ENCODE data around the gene PCDHGA6.
A peak's percentile ranks its signal among the peaks of the same experiment; 100 is the strongest.
"Not testable (repeated sequence)": the region's sequence is repeated elsewhere in the genome, so short reads cannot be mapped to it uniquely, and the experiment has no call there.

Gene PCDHGA6

GRCh38 chr5:141388661-141389060 is 15.0 kb downstream of the PCDHGA6 start:
- no peak for TF ChIP-seq CTCF (IDR thresholded peaks at IDR 0.05; ENCODE audit: extremely low read depth, insufficient read depth, missing control alignments)
- in situ Hi-C loops (cut with MboI; ENCODE audit: low pct_unique_long_range_greater_than_20kb, low sequenced_read_pairs, unreplicated experiment): no loop called here
- DNase-seq (ENCODE audit: low spot score): no peak

GRCh38 chr5:141389153-141390042 is 15.7 kb downstream of the PCDHGA6 start:
- no peak for DNase-seq (ENCODE audit: low spot score)
- TF ChIP-seq CTCF (IDR thresholded peaks at IDR 0.05; ENCODE audit: extremely low read depth, insufficient read depth, missing control alignments): no peak
- in situ Hi-C loops (cut with MboI; ENCODE audit: low pct_unique_long_range_greater_than_20kb, low sequenced_read_pairs, unreplicated experiment): no loop called here

- in situ Hi-C loops (cut with MboI; ENCODE audit: low pct_unique_long_range_greater_than_20kb, low sequenced_read_pairs, unreplicated experiment): no loop called here
- no peak for DNase-seq (ENCODE audit: low spot score)
Observed at GRCh38 chr5:141392429-141393198, 18.9 kb downstream of the PCDHGA6 start, which contains the start of gene PCDHGA8. Gene PCDHGA8 (plus strand): TSS chr5:141392633. CDS start chr5:141392814, 181 bp downstream.

GRCh38 chr5:141393267-141393666 is 19.6 kb downstream of the PCDHGA6 start:
- in situ Hi-C loops (cut with MboI; ENCODE audit: low pct_unique_long_range_greater_than_20kb, low sequenced_read_pairs, unreplicated experiment): no loop called here
- TF ChIP-seq CTCF (IDR thresholded peaks at IDR 0.05; ENCODE audit: extremely low read depth, insufficient read depth, missing control alignments): no peak
- no peak for DNase-seq (ENCODE audit: low spot score)

More at GRCh38 chr5:141392429-141393198, 18.9 kb downstream of the PCDHGA6 start, which contains the start of gene PCDHGA8:
- no peak for TF ChIP-seq CTCF (IDR thresholded peaks at IDR 0.05; ENCODE audit: extremely low read depth, insufficient read depth, missing control alignments)

- in situ Hi-C loops (cut with MboI; ENCODE audit: low pct_unique_long_range_greater_than_20kb, low sequenced_read_pairs, unreplicated experiment); DNase-seq (ENCODE audit: low spot score): not testable (repeated sequence)
Observed at GRCh38 chr5:141394401-141395187, 20.9 kb downstream of the PCDHGA6 start.

- DNase-seq (ENCODE audit: low spot score); in situ Hi-C loops (cut with MboI; ENCODE audit: low pct_unique_long_range_greater_than_20kb, low sequenced_read_pairs, unreplicated experiment): not testable (repeated sequence)
- peak; percentile 59 for TF ChIP-seq CTCF (IDR thresholded peaks at IDR 0.05; ENCODE audit: extremely low read depth, insufficient read depth, missing control alignments)
Observed at GRCh38 chr5:141397756-141398551, 24.3 kb downstream of the PCDHGA6 start, which contains the start of gene PCDHGB5. Gene PCDHGB5 (plus strand): TSS chr5:141397947. CDS start chr5:141398128, 181 bp downstream.

Data from GM13977 (cell line).